Stimulated activated naive CD8-positive, alpha-beta T cell treated with anti-CD3 and anti-CD28 coated beads, Interleukin-15, Interleukin-2, amounts not matched to agents 100 U/mL and 50 U/mL, for 24 hours (primary cell): ENCODE data around the gene HLA-DPA1.

Experiments
- ATAC-seq: fragments of 150-1000 bp; cut with Tn5 transposase; one replicate; pipeline ENCODE4 v1.10.0; 2021
- DNase-seq: peaks from one replicate; pipeline ENCODE4 v3.0.0; 2021

Gene HLA-DPA1

GRCh38 chr6:33017694-33018353 lies 55.6 kb downstream of the HLA-DPA1 start:
- DNase-seq: no peak
- ATAC-seq: no peak

- ATAC-seq (no peak), DNase-seq (no peak)
These were observed 56.4 kb downstream of the HLA-DPA1 start for GRCh38 chr6:33017018-33017417.

GRCh38 chr6:33015798-33016197 lies 57.7 kb downstream of the HLA-DPA1 start:
- ATAC-seq (no peak), DNase-seq (no peak)

GRCh38 chr6:33014841-33015634 lies 58.4 kb downstream of the HLA-DPA1 start:
- ATAC-seq (peak; percentile 64), DNase-seq (peak; percentile 40)
